Hepatocyte (in vitro differentiated cells): ENCODE results near the gene REXO1.

Experiments used
- CTCF ChIP-seq: fragments of 200-600 bp; sonication (generic); IDR thresholded peaks from 2 replicates; pipeline ENCODE4 v1.5.1; 2016; ENCODE audit warnings: antibody characterized with exemption, mild to moderate bottlenecking; ENCODE audit not compliant: poor library complexity
- EZH2 ChIP-seq: fragments of 200-600 bp; sonication (generic); IDR thresholded peaks from 2 replicates; pipeline ENCODE4 v1.6.1; 2016; ENCODE audit warnings: antibody characterized with exemption, mild to moderate bottlenecking, borderline replicate concordance
- EZH2phosphoT487 ChIP-seq: fragments of 200-600 bp; sonication (generic); IDR thresholded peaks from one replicate; pipeline ENCODE4 v1.6.1; 2018; ENCODE audit warnings: antibody characterized with exemption, mild to moderate bottlenecking, low read depth, moderate library complexity; ENCODE audit not compliant: unreplicated experiment, severe bottlenecking

- TF ChIP-seq EZH2 (no peak), CTCF (no peak), EZH2phosphoT487 (no peak)
Measured at GRCh38 chr19:1777149-1777548, 71.1 kb downstream of the REXO1 start.
